Measurements from ENCODE around the gene PAOX. TPM values are rescaled to one million over a fixed set of nuclear protein-coding genes. Genes with fewer than 3 reads are reported as not detected.

Gene PAOX
- total and polyA plus RNA-seq, 2 donors (not counting 1 experiment from before 2014, with no cell fraction given), result 21.1 to 24.9 TPM

DNA sequence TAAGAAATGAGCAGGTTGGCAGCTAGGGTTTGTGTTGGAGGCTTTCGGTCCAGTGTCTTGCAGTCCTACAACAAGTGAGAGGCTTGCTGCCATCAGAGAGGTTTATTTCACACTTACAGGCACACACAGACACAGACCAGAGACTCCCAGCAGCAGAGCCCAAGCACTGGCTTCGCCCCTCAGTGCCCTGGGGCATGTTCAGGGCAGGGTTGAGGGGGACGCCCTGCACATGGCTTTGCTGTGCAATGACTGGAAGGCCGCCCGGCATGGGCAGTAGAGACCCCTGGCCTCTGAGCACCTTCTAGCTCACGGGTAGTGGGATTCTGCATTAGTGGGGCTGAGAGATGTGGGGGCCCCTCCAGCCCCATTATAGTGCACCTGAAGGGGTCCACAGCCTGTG lies 41.5 kb downstream of the PAOX start:
- H3K27ac Mint-ChIP-seq, result no peak overlapping the region
- H3K9me3 Mint-ChIP-seq (ENCODE audit: insufficient read depth), result no peaks in the 10 kb centered on the region
- H3K4me2 ChIP-seq (replicated peaks; ENCODE audit: low read depth, low read length, poor library complexity, severe bottlenecking), result no peak overlapping the region

More for the DNA sequence above, 41.5 kb downstream of the PAOX start:
- intact Hi-C loops (cut with micrococcal nuclease), result no loop called here
- 78% methylated on average over 5 of the region's 6 CpGs for WGBS (ENCODE audit: insufficient coverage)
- no peak overlapping the region for H3K27ac ChIP-seq (ENCODE audit: low read length in 2 of 2)
- peaks cover 0 to 4% (median 2%) of the 10 kb centered on the region in 4 experiments for H3K27me3 ChIP-seq (replicated peaks in 1 of 4; ENCODE audit: control extremely low read depth in 1 of 4, control insufficient read depth in 3 of 4, insufficient read depth in 4 of 4, low read length in 3 of 4)
- H3K4me3 Mint-ChIP-seq, result no peak overlapping the region
- TF ChIP-seq, protein P1, sequence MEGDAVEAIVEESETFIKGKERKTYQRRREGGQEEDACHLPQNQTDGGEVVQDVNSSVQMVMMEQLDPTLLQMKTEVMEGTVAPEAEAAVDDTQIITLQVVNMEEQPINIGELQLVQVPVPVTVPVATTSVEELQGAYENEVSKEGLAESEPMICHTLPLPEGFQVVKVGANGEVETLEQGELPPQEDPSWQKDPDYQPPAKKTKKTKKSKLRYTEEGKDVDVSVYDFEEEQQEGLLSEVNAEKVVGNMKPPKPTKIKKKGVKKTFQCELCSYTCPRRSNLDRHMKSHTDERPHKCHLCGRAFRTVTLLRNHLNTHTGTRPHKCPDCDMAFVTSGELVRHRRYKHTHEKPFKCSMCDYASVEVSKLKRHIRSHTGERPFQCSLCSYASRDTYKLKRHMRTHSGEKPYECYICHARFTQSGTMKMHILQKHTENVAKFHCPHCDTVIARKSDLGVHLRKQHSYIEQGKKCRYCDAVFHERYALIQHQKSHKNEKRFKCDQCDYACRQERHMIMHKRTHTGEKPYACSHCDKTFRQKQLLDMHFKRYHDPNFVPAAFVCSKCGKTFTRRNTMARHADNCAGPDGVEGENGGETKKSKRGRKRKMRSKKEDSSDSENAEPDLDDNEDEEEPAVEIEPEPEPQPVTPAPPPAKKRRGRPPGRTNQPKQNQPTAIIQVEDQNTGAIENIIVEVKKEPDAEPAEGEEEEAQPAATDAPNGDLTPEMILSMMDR (IDR thresholded peaks at IDR 0.05), result no peak
- TF ChIP-seq EZH2 (IDR thresholded peaks at IDR 0.05; ENCODE audit: borderline replicate concordance, insufficient read depth, low read depth, low read length, poor library complexity, severe bottlenecking), result no peak
- H3K9ac ChIP-seq (ENCODE audit: low read length), result no peak overlapping the region
- no peaks in the 10 kb centered on the region for H3K27me3 Mint-ChIP-seq
- no peaks in the 10 kb centered on the region for H3K9me3 ChIP-seq (ENCODE audit: control extremely low read depth in 1 of 3, control insufficient read depth in 2 of 3, insufficient read depth in 1 of 3, low read length in 2 of 3)
- H3K79me2 ChIP-seq (ENCODE audit: control insufficient read depth, insufficient read depth, low read length), result peaks cover 25% of the 10 kb centered on the region
- H2AFZ ChIP-seq (ENCODE audit: insufficient read depth, low read depth, low read length, poor library complexity, severe bottlenecking), result no peak overlapping the region
- ChIA-PET CTCF (no interaction called here), POLR2A (no interaction called here)
- H3K36me3 ChIP-seq (replicated peaks in 1 of 2; ENCODE audit: control extremely low read depth in 1 of 2, control insufficient read depth in 1 of 2, extremely low read depth in 1 of 2, insufficient read depth in 2 of 2, low read length in 1 of 2), result peaks cover 3 to 11% of the 10 kb centered on the region in 2 experiments
- no peak for DNase-seq
- peaks cover 6% of the 10 kb centered on the region for H3K4me1 Mint-ChIP-seq
- peaks cover 42% of the 10 kb centered on the region for H4K20me1 ChIP-seq (ENCODE audit: control insufficient read depth, insufficient read depth, low read length, poor library complexity, severe bottlenecking)
- peaks cover 2 to 5% of the 10 kb centered on the region in 2 donors for H3K4me1 ChIP-seq (ENCODE audit: control insufficient read depth in 2 of 2, insufficient read depth in 2 of 2, low read length in 2 of 2)
- no peak overlapping the region for H3K4me3 ChIP-seq (ENCODE audit: control extremely low read depth in 1 of 5, extremely low read depth in 1 of 5, insufficient read depth in 1 of 5, low read depth in 2 of 5, low read length in 4 of 5)
- ATAC-seq (ENCODE audit: low read depth), result no peak
